Panc1 (cell line): ENCODE results near the gene ANK3.

Source experiments
- CTCF ChIP-seq: fragments of 450-650 bp; IDR thresholded peaks from 2 replicates; pipeline ENCODE4 v1.5.1; 2017; ENCODE audit warnings: mild to moderate bottlenecking
- POLR2AphosphoS5 ChIP-seq: IDR thresholded peaks from 2 replicates; pipeline ENCODE4 v1.6.1; 2012; ENCODE audit warnings: mild to moderate bottlenecking, low read depth, low read length, moderate library complexity
- REST ChIP-seq, 2 experiments: IDR thresholded peaks; 2 replicates each; pipeline ENCODE4 v1.6.1; 2011 to 2012; ENCODE audit warnings: low read depth in 2 of 2, control low read depth in 1 of 2, low read length in 1 of 2, mild to moderate bottlenecking in 1 of 2, moderate library complexity in 1 of 2; ENCODE audit not compliant: insufficient read depth in 1 of 2
- SIN3A ChIP-seq: IDR thresholded peaks from 2 replicates; pipeline ENCODE4 v1.6.1; 2012; ENCODE audit warnings: low read depth, mild to moderate bottlenecking, low read length, moderate library complexity, borderline replicate concordance; ENCODE audit not compliant: insufficient read depth
- TCF7L2 ChIP-seq: IDR thresholded peaks from 2 replicates; pipeline ENCODE4 v1.6.1; 2011; ENCODE audit warnings: mild to moderate bottlenecking, low read depth, low read length, inconsistent platforms

- TF ChIP-seq CTCF (no peak), SIN3A (no peak), POLR2AphosphoS5 (no peak), REST (IDR thresholded peaks at IDR 0.05; ENCODE audit: insufficient read depth in 1 of 2, low read depth in 2 of 2, low read length in 1 of 2) (no peak), TCF7L2 (no peak)
These were observed 158.8 kb downstream of the ANK3 start for GRCh38 chr10:60230892-60231291.
